ENCODE data around the gene TRAPPC1. TPM values are rescaled to one million over a fixed set of nuclear protein-coding genes. Genes with fewer than 3 reads are reported as not detected.

TRAPPC1 gene
- total and polyA plus RNA-seq, 2 experiments from 2014 or later, result 45.2 to 234 TPM

DNA sequence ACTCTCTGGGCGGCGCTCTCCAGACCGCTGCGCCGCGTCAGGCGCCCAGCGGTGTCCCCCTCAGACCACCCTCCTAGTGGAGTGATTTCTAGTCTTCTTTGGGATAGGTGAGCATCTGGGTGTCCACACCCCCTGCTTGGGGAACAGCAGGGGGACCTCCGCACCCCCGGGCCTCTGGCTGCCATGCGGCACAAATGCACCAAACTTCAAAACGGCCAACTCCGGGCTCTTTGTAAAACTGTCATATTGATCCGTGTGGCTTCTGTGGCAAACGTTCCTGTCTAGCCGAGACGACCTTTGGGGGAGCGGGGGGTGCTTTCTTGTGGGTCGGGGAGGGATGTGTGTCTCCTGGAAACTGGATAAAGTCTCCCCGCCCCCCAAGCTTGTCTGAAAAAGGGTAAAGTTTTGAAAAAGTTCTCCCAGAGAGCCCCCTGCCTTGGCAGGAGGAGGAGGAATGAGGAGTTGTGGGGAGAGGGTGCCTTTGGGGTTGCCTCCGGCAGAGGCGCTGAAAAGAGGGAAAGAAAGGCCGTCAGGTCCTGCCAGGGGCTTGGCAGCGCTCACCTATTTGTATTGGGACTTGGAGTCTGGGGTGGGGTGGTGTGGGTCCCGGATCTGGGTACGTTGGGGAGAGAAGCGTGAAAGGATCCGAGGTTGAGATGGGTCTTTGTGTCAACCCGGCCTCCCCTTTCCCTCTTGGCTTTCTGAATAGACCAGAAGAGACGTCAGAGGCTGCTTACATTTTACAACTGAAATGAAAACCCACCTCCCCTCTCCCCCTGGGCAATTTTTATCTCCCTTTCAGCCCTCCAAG lies 45.3 kb downstream of the TRAPPC1 start:
- Mint-ChIP-seq H3K4me3 (no peak overlapping the region), H3K27ac (no peak overlapping the region), H3K27me3 (ENCODE audit: insufficient read depth, low read depth, poor library complexity) (peaks cover 9% of the 10 kb centered on the region), H3K36me3 (ENCODE audit: low read depth) (no peaks in the 10 kb centered on the region; the same call in 2 of the 3 replicates), H3K9me3 (no peaks in the 10 kb centered on the region; the same call in 2 of the 3 replicates), H3K4me1 (peaks cover 3% of the 10 kb centered on the region; the same call in 2 of the 3 replicates)
- Histone ChIP-seq H3K4me3 (peak overlapping the region; percentile 65), H2AFZ (peak overlapping the region; percentile 87), H3K36me3 (ENCODE audit: insufficient read depth) (0 out of 2 replicates have a peak, but pooled peaks cover 3% of the 10 kb centered on the region), H3K27ac (ENCODE audit: low read depth) (no peak overlapping the region), H3F3A (replicated peaks; ENCODE audit: low read depth) (peaks cover 8% of the 10 kb centered on the region), H3K9me2 (ENCODE audit: insufficient read depth) (no peaks in the 10 kb centered on the region), H3K4me1 (ENCODE audit: insufficient read depth) (peaks cover 46% of the 10 kb centered on the region), H3K4me2 (peak overlapping the region; percentile 88), H4K20me1 (replicated peaks; ENCODE audit: insufficient read depth) (no peaks in the 10 kb centered on the region), H3K27me3 (ENCODE audit: insufficient read depth) (peaks cover 64% of the 10 kb centered on the region), H3K79me2 (replicated peaks; ENCODE audit: insufficient read depth) (no peaks in the 10 kb centered on the region)
- TF ChIP-seq POLR2AphosphoS5 (IDR thresholded peaks at IDR 0.05; ENCODE audit: low read depth) (no peak), EZH2 (IDR thresholded peaks at IDR 0.05; ENCODE audit: low read depth, unreplicated experiment) (peak; percentile 15), EZH2phosphoT487 (IDR thresholded peaks at IDR 0.05; ENCODE audit: unreplicated experiment) (no peak), NANOG (IDR thresholded peaks at IDR 0.05; ENCODE audit: borderline replicate concordance) (no peak), CREB1 (CRISPR knock-in tag; IDR thresholded peaks at IDR 0.05; ENCODE audit: low read depth) (0 out of 2 replicates have a peak, but pooled peaks have one; percentile 18)
- TF ChIP-seq, protein P1, sequence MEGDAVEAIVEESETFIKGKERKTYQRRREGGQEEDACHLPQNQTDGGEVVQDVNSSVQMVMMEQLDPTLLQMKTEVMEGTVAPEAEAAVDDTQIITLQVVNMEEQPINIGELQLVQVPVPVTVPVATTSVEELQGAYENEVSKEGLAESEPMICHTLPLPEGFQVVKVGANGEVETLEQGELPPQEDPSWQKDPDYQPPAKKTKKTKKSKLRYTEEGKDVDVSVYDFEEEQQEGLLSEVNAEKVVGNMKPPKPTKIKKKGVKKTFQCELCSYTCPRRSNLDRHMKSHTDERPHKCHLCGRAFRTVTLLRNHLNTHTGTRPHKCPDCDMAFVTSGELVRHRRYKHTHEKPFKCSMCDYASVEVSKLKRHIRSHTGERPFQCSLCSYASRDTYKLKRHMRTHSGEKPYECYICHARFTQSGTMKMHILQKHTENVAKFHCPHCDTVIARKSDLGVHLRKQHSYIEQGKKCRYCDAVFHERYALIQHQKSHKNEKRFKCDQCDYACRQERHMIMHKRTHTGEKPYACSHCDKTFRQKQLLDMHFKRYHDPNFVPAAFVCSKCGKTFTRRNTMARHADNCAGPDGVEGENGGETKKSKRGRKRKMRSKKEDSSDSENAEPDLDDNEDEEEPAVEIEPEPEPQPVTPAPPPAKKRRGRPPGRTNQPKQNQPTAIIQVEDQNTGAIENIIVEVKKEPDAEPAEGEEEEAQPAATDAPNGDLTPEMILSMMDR (conservative IDR thresholded peaks at IDR 0.05; ENCODE audit: low read depth in 2 of 2), result no peak
- TF ChIP-seq, protein P2, sequence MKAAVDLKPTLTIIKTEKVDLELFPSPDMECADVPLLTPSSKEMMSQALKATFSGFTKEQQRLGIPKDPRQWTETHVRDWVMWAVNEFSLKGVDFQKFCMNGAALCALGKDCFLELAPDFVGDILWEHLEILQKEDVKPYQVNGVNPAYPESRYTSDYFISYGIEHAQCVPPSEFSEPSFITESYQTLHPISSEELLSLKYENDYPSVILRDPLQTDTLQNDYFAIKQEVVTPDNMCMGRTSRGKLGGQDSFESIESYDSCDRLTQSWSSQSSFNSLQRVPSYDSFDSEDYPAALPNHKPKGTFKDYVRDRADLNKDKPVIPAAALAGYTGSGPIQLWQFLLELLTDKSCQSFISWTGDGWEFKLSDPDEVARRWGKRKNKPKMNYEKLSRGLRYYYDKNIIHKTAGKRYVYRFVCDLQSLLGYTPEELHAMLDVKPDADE (IDR thresholded peaks at IDR 0.05), result no peak
- TF ChIP-seq, protein P3, sequence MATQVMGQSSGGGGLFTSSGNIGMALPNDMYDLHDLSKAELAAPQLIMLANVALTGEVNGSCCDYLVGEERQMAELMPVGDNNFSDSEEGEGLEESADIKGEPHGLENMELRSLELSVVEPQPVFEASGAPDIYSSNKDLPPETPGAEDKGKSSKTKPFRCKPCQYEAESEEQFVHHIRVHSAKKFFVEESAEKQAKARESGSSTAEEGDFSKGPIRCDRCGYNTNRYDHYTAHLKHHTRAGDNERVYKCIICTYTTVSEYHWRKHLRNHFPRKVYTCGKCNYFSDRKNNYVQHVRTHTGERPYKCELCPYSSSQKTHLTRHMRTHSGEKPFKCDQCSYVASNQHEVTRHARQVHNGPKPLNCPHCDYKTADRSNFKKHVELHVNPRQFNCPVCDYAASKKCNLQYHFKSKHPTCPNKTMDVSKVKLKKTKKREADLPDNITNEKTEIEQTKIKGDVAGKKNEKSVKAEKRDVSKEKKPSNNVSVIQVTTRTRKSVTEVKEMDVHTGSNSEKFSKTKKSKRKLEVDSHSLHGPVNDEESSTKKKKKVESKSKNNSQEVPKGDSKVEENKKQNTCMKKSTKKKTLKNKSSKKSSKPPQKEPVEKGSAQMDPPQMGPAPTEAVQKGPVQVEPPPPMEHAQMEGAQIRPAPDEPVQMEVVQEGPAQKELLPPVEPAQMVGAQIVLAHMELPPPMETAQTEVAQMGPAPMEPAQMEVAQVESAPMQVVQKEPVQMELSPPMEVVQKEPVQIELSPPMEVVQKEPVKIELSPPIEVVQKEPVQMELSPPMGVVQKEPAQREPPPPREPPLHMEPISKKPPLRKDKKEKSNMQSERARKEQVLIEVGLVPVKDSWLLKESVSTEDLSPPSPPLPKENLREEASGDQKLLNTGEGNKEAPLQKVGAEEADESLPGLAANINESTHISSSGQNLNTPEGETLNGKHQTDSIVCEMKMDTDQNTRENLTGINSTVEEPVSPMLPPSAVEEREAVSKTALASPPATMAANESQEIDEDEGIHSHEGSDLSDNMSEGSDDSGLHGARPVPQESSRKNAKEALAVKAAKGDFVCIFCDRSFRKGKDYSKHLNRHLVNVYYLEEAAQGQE (IDR thresholded peaks at IDR 0.05; ENCODE audit: unreplicated experiment), result no peak
- TF ChIP-seq, protein P4, sequence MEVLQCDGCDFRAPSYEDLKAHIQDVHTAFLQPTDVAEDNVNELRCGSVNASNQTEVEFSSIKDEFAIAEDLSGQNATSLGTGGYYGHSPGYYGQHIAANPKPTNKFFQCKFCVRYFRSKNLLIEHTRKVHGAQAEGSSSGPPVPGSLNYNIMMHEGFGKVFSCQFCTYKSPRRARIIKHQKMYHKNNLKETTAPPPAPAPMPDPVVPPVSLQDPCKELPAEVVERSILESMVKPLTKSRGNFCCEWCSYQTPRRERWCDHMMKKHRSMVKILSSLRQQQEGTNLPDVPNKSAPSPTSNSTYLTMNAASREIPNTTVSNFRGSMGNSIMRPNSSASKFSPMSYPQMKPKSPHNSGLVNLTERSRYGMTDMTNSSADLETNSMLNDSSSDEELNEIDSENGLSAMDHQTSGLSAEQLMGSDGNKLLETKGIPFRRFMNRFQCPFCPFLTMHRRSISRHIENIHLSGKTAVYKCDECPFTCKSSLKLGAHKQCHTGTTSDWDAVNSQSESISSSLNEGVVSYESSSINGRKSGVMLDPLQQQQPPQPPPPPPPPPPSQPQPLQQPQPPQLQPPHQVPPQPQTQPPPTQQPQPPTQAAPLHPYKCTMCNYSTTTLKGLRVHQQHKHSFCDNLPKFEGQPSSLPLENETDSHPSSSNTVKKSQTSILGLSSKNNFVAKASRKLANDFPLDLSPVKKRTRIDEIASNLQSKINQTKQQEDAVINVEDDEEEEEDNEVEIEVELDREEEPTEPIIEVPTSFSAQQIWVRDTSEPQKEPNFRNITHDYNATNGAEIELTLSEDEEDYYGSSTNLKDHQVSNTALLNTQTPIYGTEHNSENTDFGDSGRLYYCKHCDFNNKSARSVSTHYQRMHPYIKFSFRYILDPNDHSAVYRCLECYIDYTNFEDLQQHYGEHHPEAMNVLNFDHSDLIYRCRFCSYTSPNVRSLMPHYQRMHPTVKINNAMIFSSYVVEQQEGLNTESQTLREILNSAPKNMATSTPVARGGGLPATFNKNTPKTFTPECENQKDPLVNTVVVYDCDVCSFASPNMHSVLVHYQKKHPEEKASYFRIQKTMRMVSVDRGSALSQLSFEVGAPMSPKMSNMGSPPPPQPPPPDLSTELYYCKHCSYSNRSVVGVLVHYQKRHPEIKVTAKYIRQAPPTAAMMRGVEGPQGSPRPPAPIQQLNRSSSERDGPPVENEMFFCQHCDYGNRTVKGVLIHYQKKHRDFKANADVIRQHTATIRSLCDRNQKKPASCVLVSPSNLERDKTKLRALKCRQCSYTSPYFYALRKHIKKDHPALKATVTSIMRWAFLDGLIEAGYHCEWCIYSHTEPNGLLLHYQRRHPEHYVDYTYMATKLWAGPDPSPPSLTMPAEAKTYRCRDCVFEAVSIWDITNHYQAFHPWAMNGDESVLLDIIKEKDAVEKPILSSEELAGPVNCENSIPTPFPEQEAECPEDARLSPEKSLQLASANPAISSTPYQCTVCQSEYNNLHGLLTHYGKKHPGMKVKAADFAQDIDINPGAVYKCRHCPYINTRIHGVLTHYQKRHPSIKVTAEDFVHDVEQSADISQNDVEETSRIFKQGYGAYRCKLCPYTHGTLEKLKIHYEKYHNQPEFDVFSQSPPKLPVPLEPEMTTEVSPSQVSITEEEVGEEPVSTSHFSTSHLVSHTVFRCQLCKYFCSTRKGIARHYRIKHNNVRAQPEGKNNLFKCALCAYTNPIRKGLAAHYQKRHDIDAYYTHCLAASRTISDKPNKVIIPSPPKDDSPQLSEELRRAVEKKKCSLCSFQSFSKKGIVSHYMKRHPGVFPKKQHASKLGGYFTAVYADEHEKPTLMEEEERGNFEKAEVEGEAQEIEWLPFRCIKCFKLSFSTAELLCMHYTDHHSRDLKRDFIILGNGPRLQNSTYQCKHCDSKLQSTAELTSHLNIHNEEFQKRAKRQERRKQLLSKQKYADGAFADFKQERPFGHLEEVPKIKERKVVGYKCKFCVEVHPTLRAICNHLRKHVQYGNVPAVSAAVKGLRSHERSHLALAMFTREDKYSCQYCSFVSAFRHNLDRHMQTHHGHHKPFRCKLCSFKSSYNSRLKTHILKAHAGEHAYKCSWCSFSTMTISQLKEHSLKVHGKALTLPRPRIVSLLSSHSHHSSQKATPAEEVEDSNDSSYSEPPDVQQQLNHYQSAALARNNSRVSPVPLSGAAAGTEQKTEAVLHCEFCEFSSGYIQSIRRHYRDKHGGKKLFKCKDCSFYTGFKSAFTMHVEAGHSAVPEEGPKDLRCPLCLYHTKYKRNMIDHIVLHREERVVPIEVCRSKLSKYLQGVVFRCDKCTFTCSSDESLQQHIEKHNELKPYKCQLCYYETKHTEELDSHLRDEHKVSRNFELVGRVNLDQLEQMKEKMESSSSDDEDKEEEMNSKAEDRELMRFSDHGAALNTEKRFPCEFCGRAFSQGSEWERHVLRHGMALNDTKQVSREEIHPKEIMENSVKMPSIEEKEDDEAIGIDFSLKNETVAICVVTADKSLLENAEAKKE (CRISPR knock-in tag; IDR thresholded peaks at IDR 0.05), result no peak
- DNase-seq (ENCODE audit: low spot score) (peak; percentile 72), ATAC-seq (peak; percentile 44)

Data from GM23338 (cell line).